KMS-11 (cell line): ENCODE measurements around the gene ABHD17A.
A peak's percentile ranks its signal among the peaks of the same experiment; 100 is the strongest.

Experiments used
- H2AFZ ChIP-seq: fragments of 200-600 bp; sonication (generic); 2 replicates; pipeline ENCODE4 v1.6.1; 2016; ENCODE audit warnings: antibody characterized with exemption, mixed run types, low read depth
- H3K27ac ChIP-seq: fragments of 200-600 bp; sonication (generic); 2 replicates; pipeline ENCODE4 v1.6.1; 2016; ENCODE audit warnings: mild to moderate bottlenecking, mixed run types
- H3K27me3 ChIP-seq: fragments of 200-600 bp; sonication (generic); 2 replicates; pipeline ENCODE4 v1.6.1; 2017; ENCODE audit warnings: mild to moderate bottlenecking, low read depth, mixed run types, moderate library complexity; ENCODE audit not compliant: insufficient read depth
- H3K36me3 ChIP-seq: fragments of 200-600 bp; sonication (generic); 2 replicates; pipeline ENCODE4 v1.6.1; 2017; ENCODE audit warnings: mild to moderate bottlenecking, mixed run types; ENCODE audit not compliant: insufficient read depth
- H3K4me1 ChIP-seq: fragments of 200-600 bp; sonication (generic); 2 replicates; pipeline ENCODE4 v1.6.1; 2016; ENCODE audit warnings: mild to moderate bottlenecking, low read depth, mixed run types; ENCODE audit not compliant: poor library complexity, severe bottlenecking
- H3K4me2 ChIP-seq: fragments of 200-600 bp; sonication (generic); 2 replicates; pipeline ENCODE4 v1.7.0; 2016; ENCODE audit warnings: mild to moderate bottlenecking, mixed run types
- H3K4me3 ChIP-seq: fragments of 200-600 bp; sonication (generic); IDR thresholded peaks from 2 replicates; pipeline ENCODE4 v1.6.1; 2017; ENCODE audit warnings: low read depth, low read length, mixed read lengths; ENCODE audit not compliant: insufficient read depth
- H3K79me2 ChIP-seq: fragments of 200-600 bp; sonication (generic); 2 replicates; pipeline ENCODE4 v1.6.1; 2016; ENCODE audit warnings: low read depth, mixed run types; ENCODE audit not compliant: insufficient read depth
- H3K9ac ChIP-seq: fragments of 200-600 bp; sonication (generic); 2 replicates; pipeline ENCODE4 v1.6.1; 2016; ENCODE audit warnings: mild to moderate bottlenecking, mixed run types
- H4K20me1 ChIP-seq: fragments of 200-600 bp; sonication (generic); 2 replicates; pipeline ENCODE4 v1.6.1; 2016; ENCODE audit warnings: mild to moderate bottlenecking, mixed run types; ENCODE audit not compliant: insufficient read depth
- TF ChIP-seq, protein P1 (sequence below): fragments of 200-600 bp; sonication (generic); conservative IDR thresholded peaks from 2 replicates; pipeline ENCODE4 v1.6.1; 2017; ENCODE audit warnings: low read depth, mild to moderate bottlenecking, antibody characterized with exemption, low read length, moderate library complexity, mixed read lengths

ABHD17A gene

DNA sequence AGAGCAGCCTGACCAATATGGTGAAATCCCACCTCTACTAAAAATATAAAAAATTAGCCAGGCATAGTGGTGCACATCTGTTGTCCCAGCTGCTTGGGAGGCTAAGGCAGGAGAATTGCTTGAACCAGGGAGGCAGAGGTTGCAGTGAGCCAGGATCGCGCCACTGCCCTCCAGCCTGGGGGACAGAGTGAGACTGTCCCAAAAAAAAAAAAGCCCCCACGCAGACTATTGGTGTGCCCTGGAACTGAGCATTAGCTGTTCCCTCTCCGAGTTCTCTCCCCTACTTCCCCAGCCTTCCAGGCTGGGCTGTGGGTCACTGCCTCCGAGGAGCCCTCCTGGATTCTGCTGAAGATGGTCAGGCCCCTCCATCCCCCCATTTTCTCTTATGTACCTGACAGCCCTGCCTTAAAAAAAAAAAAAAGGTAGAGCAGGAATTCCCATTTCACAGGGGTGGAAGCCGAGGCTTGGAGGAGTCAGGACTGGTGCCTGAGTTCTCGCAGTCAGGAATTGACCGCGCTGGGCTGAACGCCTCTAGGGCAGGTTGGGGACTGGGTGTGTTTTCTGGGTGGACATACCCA, 21.8 kb upstream of the ABHD17A start:
- TF ChIP-seq, protein P1, sequence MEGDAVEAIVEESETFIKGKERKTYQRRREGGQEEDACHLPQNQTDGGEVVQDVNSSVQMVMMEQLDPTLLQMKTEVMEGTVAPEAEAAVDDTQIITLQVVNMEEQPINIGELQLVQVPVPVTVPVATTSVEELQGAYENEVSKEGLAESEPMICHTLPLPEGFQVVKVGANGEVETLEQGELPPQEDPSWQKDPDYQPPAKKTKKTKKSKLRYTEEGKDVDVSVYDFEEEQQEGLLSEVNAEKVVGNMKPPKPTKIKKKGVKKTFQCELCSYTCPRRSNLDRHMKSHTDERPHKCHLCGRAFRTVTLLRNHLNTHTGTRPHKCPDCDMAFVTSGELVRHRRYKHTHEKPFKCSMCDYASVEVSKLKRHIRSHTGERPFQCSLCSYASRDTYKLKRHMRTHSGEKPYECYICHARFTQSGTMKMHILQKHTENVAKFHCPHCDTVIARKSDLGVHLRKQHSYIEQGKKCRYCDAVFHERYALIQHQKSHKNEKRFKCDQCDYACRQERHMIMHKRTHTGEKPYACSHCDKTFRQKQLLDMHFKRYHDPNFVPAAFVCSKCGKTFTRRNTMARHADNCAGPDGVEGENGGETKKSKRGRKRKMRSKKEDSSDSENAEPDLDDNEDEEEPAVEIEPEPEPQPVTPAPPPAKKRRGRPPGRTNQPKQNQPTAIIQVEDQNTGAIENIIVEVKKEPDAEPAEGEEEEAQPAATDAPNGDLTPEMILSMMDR = no peak
- Histone ChIP-seq H3K9ac (no peak overlapping the region), H3K36me3 (no peaks in the 10 kb centered on the region), H3K4me1 (peaks cover 23% of the 10 kb centered on the region), H3K4me3 (no peak overlapping the region), H3K79me2 (peaks cover 31% of the 10 kb centered on the region; the same call in 1 of the 2 replicates), H3K4me2 (no peak overlapping the region), H3K27me3 (no peaks in the 10 kb centered on the region), H2AFZ (no peak overlapping the region), H4K20me1 (no peaks in the 10 kb centered on the region), H3K27ac (no peak overlapping the region)

DNA sequence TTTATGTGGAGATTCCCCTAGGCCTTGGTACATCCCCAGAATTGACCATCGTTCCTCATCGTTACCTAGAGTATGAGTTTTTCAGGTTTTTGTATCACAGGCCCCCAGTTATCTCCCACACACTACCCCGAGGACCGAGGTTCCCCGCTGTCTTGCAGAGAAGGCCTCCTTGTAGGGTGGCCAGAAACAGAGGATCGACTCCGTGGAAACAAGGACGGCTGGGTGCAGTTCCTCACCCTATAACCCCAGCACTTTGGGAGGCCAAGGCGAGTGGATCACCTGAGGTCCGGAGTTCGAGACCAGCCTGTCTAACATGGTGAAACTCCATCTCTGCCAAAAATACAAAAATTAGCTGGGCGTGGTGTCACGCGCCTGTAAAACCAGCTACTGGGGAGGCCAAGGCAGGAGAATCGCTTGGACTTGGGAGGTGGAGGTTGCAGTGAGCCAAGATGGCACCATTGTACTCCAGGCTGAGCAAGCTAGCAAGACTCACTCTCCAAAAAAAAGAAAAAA, 20.6 kb upstream of the ABHD17A start:
- H3K27me3 ChIP-seq = no peaks in the 10 kb centered on the region
- peak overlapping the region; percentile 66 for H3K4me2 ChIP-seq
- H3K79me2 ChIP-seq = peaks cover 31% of the 10 kb centered on the region; the same call in 1 of the 2 replicates
- H2AFZ ChIP-seq = peak overlapping the region; percentile 69
- no peaks in the 10 kb centered on the region for H3K36me3 ChIP-seq
- peak overlapping the region; percentile 68; the same call in 1 of the 2 replicates for H3K9ac ChIP-seq
- TF ChIP-seq, protein P1 = no peak
- no peaks in the 10 kb centered on the region for H4K20me1 ChIP-seq
- H3K4me1 ChIP-seq = peaks cover 23% of the 10 kb centered on the region
- peak overlapping the region; percentile 44; the same call in 1 of the 2 replicates for H3K27ac ChIP-seq
- no peak overlapping the region for H3K4me3 ChIP-seq

DNA sequence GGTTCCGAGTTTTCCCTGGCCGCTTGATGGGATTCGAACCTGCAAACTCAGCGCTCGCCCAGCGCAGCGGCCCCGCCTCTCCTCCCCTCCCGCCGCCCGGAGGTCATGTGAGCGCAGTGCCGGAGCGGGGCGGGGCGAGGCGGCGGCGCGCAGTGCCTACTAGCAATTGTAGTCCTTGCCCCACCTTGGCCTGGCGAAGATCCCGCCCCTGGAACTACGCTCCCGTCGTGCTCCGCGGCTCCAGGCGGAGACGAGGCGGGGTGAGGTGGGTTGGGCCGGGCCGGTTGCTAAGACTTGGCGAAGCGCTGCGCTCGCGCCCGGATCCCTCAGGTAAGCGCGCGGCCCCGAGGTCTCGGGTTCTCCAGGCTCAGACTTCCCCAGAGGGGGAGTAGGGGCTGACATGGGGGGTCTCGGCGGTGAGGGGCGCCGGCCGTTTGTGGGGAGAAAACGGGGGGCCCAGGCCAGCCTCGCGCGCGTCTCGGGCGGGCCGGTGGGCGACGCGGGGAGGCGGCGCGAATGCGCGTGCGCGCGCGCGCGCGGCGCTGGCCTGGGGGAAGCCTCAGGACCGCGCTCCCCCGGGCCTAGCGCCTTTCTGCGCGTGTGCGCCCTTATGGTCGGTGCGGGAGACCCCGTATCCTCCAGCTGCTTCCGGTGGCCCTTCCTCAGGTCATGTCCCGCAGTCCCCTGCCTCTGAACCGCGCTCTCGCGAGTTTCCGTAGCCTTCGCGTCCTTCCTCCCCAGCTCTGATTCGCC, 20.0 kb upstream of the ABHD17A start, which contains the start of the genes ADAT3 and SCAMP4:
Gene ADAT3 (plus strand): TSS at position 290 of the 753 bp plus-strand sequence. CDS start 6,649 bp downstream, outside the sequence.
Gene SCAMP4 (plus strand): TSS at position 290 of the 753 bp plus-strand sequence. CDS start 9,621 bp downstream, outside the sequence.
- peaks cover 25% of the 10 kb centered on the region; the same call in 1 of the 2 replicates for H3K79me2 ChIP-seq
- no peaks in the 10 kb centered on the region for H3K36me3 ChIP-seq
- peak within 1 kb of the TSS; percentile 66 for H3K4me2 ChIP-seq
- H3K27ac ChIP-seq = peak within 1 kb of the TSS; percentile 44; the same call in 1 of the 2 replicates
- H3K9ac ChIP-seq = peak within 1 kb of the TSS; percentile 68
- no peak within 1 kb of the TSS for H3K4me3 ChIP-seq
- TF ChIP-seq, protein P1 = no peak
- no peaks in the 10 kb centered on the region for H3K27me3 ChIP-seq
- no peaks in the 10 kb centered on the region for H4K20me1 ChIP-seq
- peak within 1 kb of the TSS; percentile 69 for H2AFZ ChIP-seq
- peaks cover 23% of the 10 kb centered on the region for H3K4me1 ChIP-seq

DNA sequence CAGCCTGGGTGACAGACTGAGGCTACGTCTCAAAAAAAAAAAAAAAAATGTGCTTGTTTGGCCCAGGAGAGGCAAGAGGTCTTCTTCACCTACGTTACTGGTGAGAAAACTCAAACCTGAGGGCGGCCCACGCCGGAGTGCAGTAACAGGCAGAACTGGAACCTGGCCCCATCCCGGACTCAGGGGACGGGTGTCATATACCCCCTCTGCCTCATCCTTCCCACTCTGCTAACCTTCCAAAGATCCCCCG, 19.5 kb upstream of the ABHD17A start:
- Histone ChIP-seq H3K4me2 (peak overlapping the region; percentile 27; the same call in 1 of the 2 replicates), H3K9ac (no peak overlapping the region), H3K79me2 (peaks cover 22% of the 10 kb centered on the region; the same call in 1 of the 2 replicates), H3K27me3 (no peaks in the 10 kb centered on the region), H3K4me3 (no peak overlapping the region), H4K20me1 (no peaks in the 10 kb centered on the region), H3K36me3 (no peaks in the 10 kb centered on the region), H2AFZ (peak overlapping the region; percentile 49; the same call in 1 of the 2 replicates), H3K27ac (no peak overlapping the region), H3K4me1 (peaks cover 23% of the 10 kb centered on the region)
- TF ChIP-seq, protein P1 = no peak
